ENCODE measurements around the gene DNAJC1.

DNAJC1 gene

GRCh38 chr10:21771219-21771618 is 232.3 kb downstream of the DNAJC1 start:
- DNase-seq (ENCODE audit: low read depth in 2 of 3, low spot score in 2 of 3) = no peak

DNA sequence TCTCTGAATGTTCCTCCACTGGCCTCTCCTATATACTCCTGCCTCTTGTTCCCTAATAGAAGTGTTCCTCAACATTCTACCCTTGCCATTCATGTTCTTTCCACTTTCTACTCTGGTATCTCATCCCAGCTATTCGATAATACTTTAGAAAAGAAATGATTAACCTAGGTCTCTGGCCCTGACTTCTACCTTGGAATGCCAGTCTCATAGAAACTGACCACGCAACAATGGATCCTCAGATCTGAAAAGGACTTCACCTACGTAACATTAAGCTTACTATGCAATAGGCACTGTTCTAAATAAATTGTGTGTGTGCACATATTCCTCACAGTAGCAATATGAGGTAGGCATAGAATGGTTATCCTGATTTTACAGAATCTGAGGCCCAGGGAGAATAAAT is 234.5 kb downstream of the DNAJC1 start:
- DNase-seq (ENCODE audit: low read depth in 2 of 3, low spot score in 2 of 3) = no peak

- no peak for DNase-seq (ENCODE audit: low read depth in 2 of 3, low spot score in 2 of 3)
These were observed 238.9 kb downstream of the DNAJC1 start for GRCh38 chr10:21764466-21765189.

DNA sequence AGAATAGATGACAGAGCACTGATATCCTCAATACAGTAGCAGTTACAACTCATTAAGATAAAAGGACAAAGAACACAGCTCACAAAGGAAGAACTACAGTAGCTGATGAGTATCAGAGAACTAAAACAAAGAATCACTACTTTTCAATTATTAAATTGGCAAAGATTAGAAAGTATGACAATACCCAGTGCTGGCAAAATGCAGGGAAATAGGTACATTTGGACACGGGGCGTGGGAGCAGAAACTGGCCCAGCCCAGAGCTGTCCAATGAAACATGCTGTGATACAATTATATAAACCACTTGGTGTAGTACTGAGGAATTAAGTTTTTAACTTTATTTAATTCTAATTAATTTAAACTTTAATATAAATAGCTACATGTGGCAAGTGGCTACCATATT is 243.2 kb downstream of the DNAJC1 start:
- DNase-seq (ENCODE audit: low read depth in 2 of 3, low spot score in 2 of 3) = no peak

DNA sequence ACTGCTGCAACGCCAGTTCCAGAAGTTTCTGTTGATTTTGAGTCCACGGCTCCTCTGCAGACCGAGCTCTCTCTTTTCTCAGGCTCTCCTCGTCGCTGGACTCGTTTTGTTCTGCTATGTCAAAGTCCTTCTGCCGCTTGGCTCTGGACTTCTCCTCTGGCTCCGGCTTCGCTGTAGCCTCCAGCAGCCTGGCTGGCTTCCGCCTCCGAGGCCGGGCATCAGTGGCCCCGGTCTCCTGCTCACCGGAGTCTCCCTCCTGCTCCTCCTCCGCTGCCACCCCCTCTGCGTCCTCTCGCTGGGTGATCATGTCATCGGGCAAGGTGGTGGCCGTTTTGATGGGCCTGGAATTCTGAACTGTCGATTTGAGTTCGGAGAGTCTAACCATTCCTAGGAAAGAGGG is 244.3 kb downstream of the DNAJC1 start:
- no peak for DNase-seq (ENCODE audit: low read depth in 2 of 3, low spot score in 2 of 3)

- no peak for DNase-seq (ENCODE audit: low read depth in 2 of 3, low spot score in 2 of 3)
These were observed 244.8 kb downstream of the DNAJC1 start for GRCh38 chr10:21758696-21759095.

DNA sequence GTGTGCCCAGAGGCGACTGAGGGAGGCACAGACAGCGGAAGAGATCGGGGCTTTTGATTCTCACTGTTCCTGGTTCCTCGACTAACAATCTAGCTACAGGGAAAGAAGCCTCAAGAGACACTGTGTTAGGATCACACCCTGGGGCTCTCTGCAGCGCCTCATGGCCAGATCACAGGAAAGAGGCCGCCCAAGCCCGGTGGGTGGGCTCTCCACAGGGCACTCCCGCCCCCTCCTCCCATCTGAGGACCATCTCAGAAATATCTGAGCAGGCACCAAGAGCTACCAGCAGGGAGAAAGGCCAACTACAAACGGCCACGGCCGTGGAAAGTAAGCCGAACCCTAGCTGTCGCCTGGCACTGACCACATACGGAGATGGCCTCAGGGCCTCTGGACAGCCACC is 245.3 kb downstream of the DNAJC1 start:
- DNase-seq (ENCODE audit: low read depth in 2 of 3, low spot score in 2 of 3) = no peak

DNA sequence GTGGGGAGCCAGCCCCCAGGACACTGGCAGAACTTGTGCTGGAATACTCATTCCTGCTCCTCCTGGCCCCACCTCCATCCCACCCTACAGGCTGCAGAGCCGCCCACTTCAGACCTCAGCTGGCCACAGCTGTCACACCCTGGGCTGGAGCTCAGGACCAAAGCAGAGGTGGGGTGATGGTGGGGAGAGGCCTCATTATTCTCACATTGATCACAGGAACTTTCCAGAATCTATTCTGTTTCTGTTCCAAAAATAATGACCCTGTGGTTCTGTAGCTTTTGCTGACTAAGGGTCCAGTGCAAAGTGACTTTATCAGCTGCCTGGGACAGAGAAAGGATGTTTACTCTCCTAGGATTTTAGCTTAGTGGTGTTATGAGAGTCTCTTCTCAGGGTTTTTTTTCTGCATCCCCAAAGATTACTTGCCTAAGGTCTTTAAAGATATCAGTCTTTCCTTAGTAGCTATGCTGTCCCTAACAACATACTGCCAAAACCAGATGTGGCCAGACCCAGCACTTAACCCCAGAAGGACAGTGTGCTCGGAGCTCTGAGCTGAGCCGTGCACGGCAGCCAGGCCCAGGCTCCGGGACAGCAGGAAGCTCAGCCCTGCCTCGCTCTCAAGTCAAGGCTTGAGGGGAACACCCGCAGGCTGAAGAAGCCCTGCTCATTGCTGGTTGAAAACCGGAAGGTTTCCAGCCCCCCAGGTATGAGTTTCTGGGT is 246.2 kb downstream of the DNAJC1 start:
- no peak for DNase-seq (ENCODE audit: low read depth in 2 of 3, low spot score in 2 of 3)

GRCh38 chr10:21756707-21757106 is 246.8 kb downstream of the DNAJC1 start:
- no peak for DNase-seq (ENCODE audit: low read depth in 2 of 3, low spot score in 2 of 3)

DNA sequence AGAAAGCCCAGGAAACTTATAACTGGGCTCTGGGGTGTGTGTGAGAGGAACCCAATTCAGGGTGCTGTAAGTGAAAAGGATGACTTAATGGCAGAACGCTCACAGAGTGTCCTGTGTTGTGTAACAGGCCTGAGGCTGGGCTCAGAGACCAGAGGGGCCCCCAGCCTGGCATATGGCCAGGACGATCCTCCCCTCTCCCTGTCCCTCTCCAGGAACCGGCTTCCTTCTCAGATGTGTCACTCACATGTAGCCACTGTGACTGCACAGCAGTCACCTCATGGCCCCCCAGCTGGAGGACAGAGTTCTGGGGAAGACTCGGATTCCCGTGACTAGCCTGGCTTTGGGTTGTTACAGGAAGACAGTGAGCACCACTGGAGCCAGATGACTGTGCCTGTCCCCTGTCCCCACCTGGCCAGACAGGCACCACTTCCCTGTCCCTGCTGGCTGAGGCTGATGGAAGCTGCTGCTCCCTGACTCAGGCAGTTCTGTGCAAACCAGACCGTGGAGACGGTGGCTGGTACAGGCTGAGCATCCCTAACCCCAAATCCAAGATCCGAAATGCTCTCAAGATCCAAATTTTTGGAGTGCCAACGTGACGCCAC is 249.0 kb downstream of the DNAJC1 start:
- DNase-seq (ENCODE audit: low read depth in 2 of 3, low spot score in 2 of 3) = no peak

GRCh38 chr10:21753497-21754270 is 249.8 kb downstream of the DNAJC1 start:
- DNase-seq (ENCODE audit: low read depth in 2 of 3, low spot score in 2 of 3) = no peak

DNA sequence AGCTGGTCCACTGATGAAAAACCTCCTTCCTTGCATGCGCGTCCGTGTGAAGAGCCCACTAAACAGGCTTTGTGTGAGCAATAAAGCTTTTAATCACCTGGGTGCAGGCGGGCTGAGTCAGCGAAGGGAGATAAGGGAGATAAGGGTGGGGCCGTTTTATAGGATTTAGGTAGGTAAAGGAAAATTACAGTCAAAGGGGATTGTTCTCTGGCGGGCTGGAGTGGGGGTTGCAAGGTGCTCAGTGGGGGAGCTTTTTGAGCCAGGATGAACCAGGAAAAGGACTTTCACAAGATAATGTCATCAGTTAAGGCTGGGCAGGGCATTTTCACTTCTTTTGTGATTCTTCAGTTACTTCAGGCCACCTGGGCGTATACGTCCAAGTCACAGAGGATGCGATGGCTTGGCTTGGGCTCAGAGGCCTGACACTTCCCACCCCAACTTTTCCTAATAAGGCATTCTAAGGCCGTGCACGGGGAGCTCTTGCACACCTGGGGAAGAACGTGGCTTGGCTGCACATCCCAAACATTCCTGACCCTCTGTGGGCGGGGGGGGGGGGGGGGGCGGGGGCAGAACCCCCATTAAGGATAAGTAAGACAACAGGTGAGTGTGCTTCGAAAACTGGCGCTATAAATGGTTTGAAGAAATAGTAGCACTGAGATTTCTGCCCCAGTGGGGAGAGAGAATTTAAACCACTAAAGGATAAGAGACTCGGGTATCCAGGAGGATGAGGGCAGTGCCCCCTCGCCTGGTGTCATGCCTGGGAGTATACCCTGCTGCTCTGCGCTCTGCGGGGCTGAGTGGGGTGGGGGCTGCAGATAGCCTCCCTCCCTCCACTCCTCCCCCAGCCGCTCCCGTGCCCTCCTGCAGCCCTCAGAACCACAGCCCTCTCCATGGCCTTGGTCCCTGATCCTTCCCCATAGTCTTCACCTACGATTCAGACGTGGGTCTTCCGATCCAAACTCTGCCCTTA is 251.9 kb downstream of the DNAJC1 start:
- no peak for DNase-seq (ENCODE audit: low read depth in 2 of 3, low spot score in 2 of 3)

DNA sequence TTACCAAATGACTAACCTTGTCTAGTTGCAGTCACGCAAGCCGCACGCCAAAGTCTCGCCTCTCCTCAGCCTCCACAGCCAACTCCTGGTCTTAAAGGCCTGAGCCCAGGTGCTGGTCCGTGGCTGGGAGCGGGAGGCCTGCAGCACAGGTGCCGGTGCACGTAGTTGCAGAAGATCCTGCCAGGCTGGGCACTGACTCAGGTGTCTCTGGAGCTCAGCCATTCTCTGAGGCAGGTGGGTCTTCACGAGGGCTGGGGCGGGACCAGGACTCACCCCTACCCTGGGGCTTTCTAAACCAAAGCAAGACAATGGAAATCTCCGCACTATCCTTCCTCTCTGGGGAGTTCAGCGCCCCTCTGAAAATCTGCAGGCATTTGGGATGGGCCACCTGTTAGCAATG is 253.1 kb downstream of the DNAJC1 start:
- DNase-seq (ENCODE audit: low read depth in 2 of 3, low spot score in 2 of 3) = no peak

DNA sequence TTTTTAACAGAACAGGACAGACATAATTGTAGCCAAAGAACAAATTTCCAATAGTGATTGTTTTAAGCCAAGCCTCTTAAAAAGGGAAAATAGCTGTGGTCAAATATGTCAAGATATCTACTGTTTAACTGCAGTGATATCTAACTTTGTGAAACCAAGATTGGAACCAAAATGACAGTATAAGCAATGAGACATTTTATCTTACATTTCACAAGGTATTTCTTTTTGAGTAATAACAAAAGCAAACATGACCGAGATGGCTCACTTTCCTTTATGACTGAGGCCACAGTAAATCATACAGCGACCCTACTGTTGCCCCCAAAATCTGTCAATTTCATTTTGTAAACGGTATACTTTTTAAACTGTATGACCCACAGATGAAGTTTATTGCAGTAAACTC is 253.7 kb downstream of the DNAJC1 start:
- DNase-seq (ENCODE audit: low read depth in 2 of 3, low spot score in 2 of 3) = no peak

- DNase-seq (ENCODE audit: low read depth in 2 of 3, low spot score in 2 of 3) = no peak
These were observed 255.7 kb downstream of the DNAJC1 start for GRCh38 chr10:21747809-21748208.

GRCh38 chr10:21746118-21746517 is 257.4 kb downstream of the DNAJC1 start:
- no peak for DNase-seq (ENCODE audit: low read depth in 2 of 3, low spot score in 2 of 3)

DNA sequence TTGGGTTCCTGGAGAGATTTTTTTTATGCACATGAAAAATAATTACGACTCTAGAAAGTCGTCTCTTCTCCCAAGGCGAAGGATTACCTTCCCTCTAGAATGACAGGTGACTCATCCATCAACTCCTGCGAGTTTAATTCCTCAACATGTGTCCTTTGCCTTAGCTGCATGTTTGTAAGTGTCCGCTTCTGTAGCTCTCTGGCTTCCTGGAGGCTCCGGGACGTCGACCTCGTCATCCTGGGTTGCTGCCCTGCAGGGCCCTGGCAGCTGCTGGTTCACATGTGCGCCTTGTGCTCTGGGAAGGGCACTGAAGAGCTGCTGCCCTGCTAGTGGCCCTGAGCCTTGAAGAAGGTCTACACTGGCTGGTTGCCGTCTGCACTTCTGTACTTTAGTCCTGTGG is 259.3 kb downstream of the DNAJC1 start:
- DNase-seq (ENCODE audit: low read depth in 2 of 3, low spot score in 2 of 3) = no peak

DNA sequence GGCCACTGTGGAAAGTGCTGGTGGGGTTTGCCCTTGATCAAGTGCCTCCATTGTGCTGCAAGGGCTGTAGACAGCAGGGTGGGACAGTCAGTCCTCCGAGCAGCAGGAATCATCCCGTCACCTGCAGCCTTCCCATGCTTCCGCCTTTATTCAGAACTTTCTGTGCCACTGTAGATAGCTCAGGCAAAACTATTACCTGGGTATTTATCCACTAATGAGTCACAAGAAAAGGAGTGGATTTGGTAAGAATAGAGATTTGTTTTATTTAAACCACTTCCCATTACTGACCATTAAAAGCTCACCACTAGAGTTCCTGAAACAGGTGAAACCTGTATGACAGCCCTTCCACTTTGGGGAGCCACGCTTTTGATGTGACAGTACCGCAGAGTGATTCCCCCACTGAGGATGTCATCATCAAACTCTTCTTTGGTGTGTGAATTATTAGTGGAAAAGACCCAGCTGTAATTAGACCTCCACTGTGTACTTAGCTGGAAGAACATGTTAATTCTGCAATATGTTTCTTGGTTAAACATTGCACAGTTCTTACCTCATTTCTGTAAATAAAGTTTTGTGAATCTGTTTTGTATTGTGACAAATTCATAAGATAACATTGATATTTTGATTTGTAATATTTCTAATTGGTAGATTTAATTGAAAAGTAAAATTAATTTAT is 260.7 kb downstream of the DNAJC1 start:
- DNase-seq (ENCODE audit: low read depth in 2 of 3, low spot score in 2 of 3) = no peak

DNA sequence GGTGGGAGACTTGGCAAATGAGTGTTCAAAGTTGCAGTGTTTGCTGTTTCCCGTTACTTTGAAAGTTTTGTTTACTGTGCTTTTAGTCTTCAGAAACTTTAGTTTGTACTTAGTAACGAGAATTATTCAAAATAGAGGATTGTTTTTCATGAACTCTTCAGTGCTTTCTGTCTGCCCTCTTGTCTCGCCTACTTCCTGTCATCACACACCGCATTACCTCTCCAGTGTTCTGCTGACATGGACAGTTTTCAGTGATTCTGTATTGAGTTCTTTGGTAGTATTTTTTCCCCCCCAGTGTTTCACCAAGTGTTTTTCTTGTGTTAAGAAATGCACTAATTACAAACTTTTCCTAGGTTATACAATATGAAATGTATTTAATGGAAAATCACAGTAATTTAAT is 262.5 kb downstream of the DNAJC1 start:
- DNase-seq (ENCODE audit: low read depth in 2 of 3, low spot score in 2 of 3) = no peak

- DNase-seq (ENCODE audit: low read depth in 2 of 3, low spot score in 2 of 3) = no peak
These were observed 266.4 kb downstream of the DNAJC1 start for GRCh38 chr10:21737106-21737505.
